SKM-1 (cell line): ENCODE results near the gene NRP1.

Experiments used
- DNase-seq: peaks from one replicate; lab custom pipeline; 2025; ENCODE audit not compliant: unreplicated experiment; lab: John Stamatoyannopoulos, UW

The NRP1 gene

GRCh38 chr10:33192190-33192589 lies 142.3 kb downstream of the NRP1 start:
- DNase-seq: no peak

GRCh38 chr10:33190406-33190805 lies 144.1 kb downstream of the NRP1 start:
- DNase-seq: no peak

- DNase-seq: no peak
These were observed 144.7 kb downstream of the NRP1 start for GRCh38 chr10:33189808-33190207.

GRCh38 chr10:33189363-33189762 lies 145.1 kb downstream of the NRP1 start:
- DNase-seq: no peak

GRCh38 chr10:33187427-33187999 lies 147.0 kb downstream of the NRP1 start:
- no peak for DNase-seq

- no peak for DNase-seq
These were observed 148.3 kb downstream of the NRP1 start for GRCh38 chr10:33186150-33186549.

GRCh38 chr10:33183655-33184054 lies 150.8 kb downstream of the NRP1 start:
- no peak for DNase-seq

GRCh38 chr10:33180921-33181320 lies 153.5 kb downstream of the NRP1 start:
- no peak for DNase-seq

- DNase-seq: no peak
These were observed 154.1 kb downstream of the NRP1 start for GRCh38 chr10:33180390-33180789.

- DNase-seq: no peak
These were observed 155.4 kb downstream of the NRP1 start for GRCh38 chr10:33179067-33179466.

GRCh38 chr10:33178026-33178755 lies 156.3 kb downstream of the NRP1 start:
- no peak for DNase-seq

- DNase-seq: no peak
These were observed 157.8 kb downstream of the NRP1 start for GRCh38 chr10:33176688-33177087.

GRCh38 chr10:33174674-33175434 lies 159.6 kb downstream of the NRP1 start:
- no peak for DNase-seq

GRCh38 chr10:33165911-33166310 lies 168.6 kb downstream of the NRP1 start:
- no peak for DNase-seq

GRCh38 chr10:33164060-33164709 lies 170.3 kb downstream of the NRP1 start:
- no peak for DNase-seq

- DNase-seq: no peak
These were observed 172.3 kb downstream of the NRP1 start for GRCh38 chr10:33162248-33162575.

GRCh38 chr10:33161550-33162247 lies 172.8 kb downstream of the NRP1 start:
- no peak for DNase-seq

- DNase-seq: no peak
These were observed 174.3 kb downstream of the NRP1 start for GRCh38 chr10:33160151-33160550.

- DNase-seq: no peak
These were observed 177.4 kb downstream of the NRP1 start for GRCh38 chr10:33157103-33157502.

GRCh38 chr10:33155720-33156638 lies 178.5 kb downstream of the NRP1 start:
- DNase-seq: no peak
